Endothelial cell of umbilical vein (primary cell): ENCODE results near the gene MSL2. TPM values are rescaled to one million over a fixed set of nuclear protein-coding genes. Genes with fewer than 3 reads are reported as not detected.

Experiments used
- BruUV-seq: library from RNA; stranded (reverse); fragments of 400-500 nt; replicated peaks from 2 replicates; lab custom pipeline; 2021; lab: Mats Ljungman, UMichigan
- CTCF ChIA-PET: fragments of 300-600, 350-600 bp; sonication (Branson Sonifier 250); formaldehyde crosslinking; loops from one replicate; lab custom pipeline; 2021; ENCODE audit warnings: antibody characterized with exemption, inconsistent platforms; lab: Charles Lee
- POLR2A ChIA-PET: fragments of 300-600, 350-600 bp; sonication (Branson Sonifier 250); formaldehyde crosslinking; loops from one replicate; lab custom pipeline; 2021; ENCODE audit warnings: antibody characterized with exemption, inconsistent platforms; lab: Charles Lee
- DNase-seq: peaks from one replicate; pipeline ENCODE4 v3.0.0-alpha.2; 2011; ENCODE audit warnings: low read depth, low spot score
- FAIRE-seq: peaks from 2 replicates; lab custom pipeline; 2011; peaks lifted over from hg19 to GRCh38; lab: Jason Lieb, UNC
- H2AFZ ChIP-seq: 2 replicates; pipeline ENCODE4 v1.6.0; 2012; ENCODE audit warnings: low read depth, low read length, control low read depth, inconsistent platforms
- H3K27ac ChIP-seq: 2 replicates; pipeline ENCODE4 v1.5.1; 2011; ENCODE audit warnings: low read depth, mild to moderate bottlenecking, control low read depth, low read length, moderate library complexity; ENCODE audit not compliant: insufficient read depth
- H3K27me3 ChIP-seq, 2 experiments: 2 replicates each; pipeline versions ENCODE4 v1.6.0 to v1.6.1; 2011; ENCODE audit warnings: low read length in 2 of 2, mixed read lengths in 1 of 2; ENCODE audit not compliant: control insufficient read depth in 2 of 2, insufficient read depth in 2 of 2
- H3K36me3 ChIP-seq, 2 experiments: 2 replicates in 1 of 2; 3 replicates in 1 of 2; pipeline ENCODE4 v1.5.1; 2011; ENCODE audit warnings: low read length in 2 of 2, mild to moderate bottlenecking in 1 of 2, moderate library complexity in 1 of 2; ENCODE audit not compliant: control insufficient read depth in 2 of 2, insufficient read depth in 2 of 2; ENCODE audit errors: extremely low read depth in 1 of 2
- H3K4me1 ChIP-seq: 3 replicates; pipeline ENCODE4 v1.5.1; 2011; ENCODE audit warnings: mild to moderate bottlenecking, low read length; ENCODE audit not compliant: control insufficient read depth, insufficient read depth; ENCODE audit errors: extremely low read depth
- H3K4me2 ChIP-seq: 2 replicates; pipeline ENCODE4 v1.6.1; 2011; ENCODE audit warnings: low read length, control low read depth, mixed read lengths; ENCODE audit not compliant: insufficient read depth
- H3K4me3 ChIP-seq, 3 experiments: fragments of 200-600 bp in 1 of 3; sonication (generic), shearing (Covaris generic) in 1 of 3; replicated peaks in 1 of 3; 2 replicates each; pipeline ENCODE4 v1.5.1; 2011 to 2016; ENCODE audit warnings: control low read depth in 3 of 3, low read length in 3 of 3, mild to moderate bottlenecking in 2 of 3, inconsistent platforms in 1 of 3, low read depth in 1 of 3, moderate library complexity in 1 of 3; ENCODE audit not compliant: insufficient read depth in 1 of 3
- H3K79me2 ChIP-seq: 2 replicates; pipeline ENCODE4 v1.6.0; 2012; ENCODE audit warnings: low read length, inconsistent platforms; ENCODE audit not compliant: control insufficient read depth, insufficient read depth
- H3K9ac ChIP-seq: replicated peaks from 2 replicates; pipeline ENCODE3; 2011; ENCODE audit warnings: low read length, control low read depth; ENCODE audit not compliant: insufficient read depth; ENCODE audit errors: extremely low read depth
- H3K9me1 ChIP-seq: replicated peaks from 3 replicates; pipeline ENCODE4 v1.6.0; 2011; ENCODE audit warnings: mild to moderate bottlenecking, low read length; ENCODE audit not compliant: control insufficient read depth, insufficient read depth; ENCODE audit errors: extremely low read depth
- H3K9me3 ChIP-seq: replicated peaks from 2 replicates; pipeline ENCODE4 v1.5.1; 2012; ENCODE audit warnings: low read length, inconsistent platforms; ENCODE audit not compliant: control insufficient read depth, insufficient read depth
- H4K20me1 ChIP-seq: replicated peaks from 2 replicates; pipeline ENCODE3; 2011; ENCODE audit warnings: mild to moderate bottlenecking, low read length; ENCODE audit not compliant: control insufficient read depth, insufficient read depth; ENCODE audit errors: extremely low read depth
- EZH2 ChIP-seq: IDR thresholded peaks from 2 replicates; pipeline ENCODE4 v1.6.1; 2012; ENCODE audit warnings: borderline replicate concordance, low read depth, mild to moderate bottlenecking, moderate library complexity, low read length, inconsistent platforms; ENCODE audit not compliant: severe bottlenecking
- FOS ChIP-seq: IDR thresholded peaks from 2 replicates; pipeline ENCODE4 v1.6.1; 2011; ENCODE audit warnings: mild to moderate bottlenecking, low read length, moderate library complexity, borderline replicate concordance; ENCODE audit not compliant: insufficient read depth
- GATA2 ChIP-seq: IDR thresholded peaks from 2 replicates; pipeline ENCODE4 v1.7.0; 2011; ENCODE audit warnings: low read depth, mild to moderate bottlenecking, moderate library complexity, mixed read lengths, low read length; ENCODE audit not compliant: insufficient read length, insufficient read depth
- JUN ChIP-seq: IDR thresholded peaks from 2 replicates; pipeline ENCODE4 v1.6.1; 2011; ENCODE audit warnings: borderline replicate concordance, low read depth; ENCODE audit not compliant: insufficient read length, insufficient read depth
- MAX ChIP-seq: IDR thresholded peaks from 2 replicates; pipeline ENCODE4 v1.6.1; 2011; ENCODE audit not compliant: insufficient read depth, insufficient read length
- MYC ChIP-seq: IDR thresholded peaks from one replicate; pipeline ENCODE4 v1.6.1; 2011; ENCODE audit warnings: mild to moderate bottlenecking, low read depth, low read length
- POLR2A ChIP-seq: IDR thresholded peaks from 2 replicates; pipeline ENCODE4 v1.6.1; 2012; ENCODE audit warnings: low read depth, mild to moderate bottlenecking, control low read depth, low read length
- POLR2AphosphoS5 ChIP-seq: IDR thresholded peaks from 2 replicates; pipeline ENCODE4 v1.6.1; 2012; ENCODE audit warnings: low read depth, mild to moderate bottlenecking, control low read depth, low read length, moderate library complexity; ENCODE audit not compliant: insufficient read depth
- dilution Hi-C: fragments of 300-500 bp; cut with MboI; formaldehyde crosslinking; loops from one replicate; pipeline ENCODE4 v1.15.0; 2019; ENCODE audit warnings: low sequenced_read_pairs; ENCODE audit not compliant: extremely low pct_ligation_motif_present
- intact Hi-C: fragments of 100-400 bp; cut with micrococcal nuclease; formaldehyde crosslinking; loops from one replicate; pipeline ENCODE4 v1.10.0; 2022
- polyA plus RNA-seq, 4 experiments: library from polyadenylated mRNA; depleted of rRNA in 3 of 4; stranded (reverse) in 3 of 4; unstranded in 1 of 4; fragments of >200 nt; gene quantifications; 2 replicates each; pipeline versions ENCODE4 v1.2.1 to v1.2.3, GENCODE V29; 2011 to 2012; ENCODE audit warnings: missing spikeins in 1 of 4
- total RNA-seq: library from RNA; stranded (reverse); gene quantifications from 2 replicates; pipeline ENCODE4 v1.2.3, GENCODE V29; 2021

MSL2 gene
- total and polyA plus RNA-seq, 2 donors (not counting 3 experiments of a cell fraction or from before 2014, with no cell fraction given), result 6.7 to 21.9 TPM

GRCh38 chr3:136177876-136178275 lies 18.3 kb downstream of the MSL2 start:
- H3K36me3 ChIP-seq, result no peaks in the 10 kb centered on the region
- CTCF ChIA-PET, result no interaction called here
- no peak for TF ChIP-seq MAX
- TF ChIP-seq GATA2, result no peak
- no peak for TF ChIP-seq EZH2
- no peak for TF ChIP-seq JUN
- no peak for TF ChIP-seq MYC
- no peak for TF ChIP-seq FOS
- TF ChIP-seq POLR2AphosphoS5, result no peak
- no peak for TF ChIP-seq POLR2A
- dilution Hi-C loops (no loop called here), intact Hi-C loops (no loop called here)
- H3K9me3 ChIP-seq, result no peaks in the 10 kb centered on the region
- H3K9me1 ChIP-seq, result no peaks in the 10 kb centered on the region
- no peak overlapping the region for H3K9ac ChIP-seq
- POLR2A ChIA-PET, result no interaction called here
- no TSS peak for BruUV-seq
- FAIRE-seq (no peak), DNase-seq (no peak)
- H4K20me1 ChIP-seq, result peaks cover 26% of the 10 kb centered on the region
- H3K79me2 ChIP-seq, result peaks cover 99% of the 10 kb centered on the region
- no peak overlapping the region for H2AFZ ChIP-seq
- H3K4me2 ChIP-seq, result no peak overlapping the region
- no peak overlapping the region for H3K4me3 ChIP-seq
- H3K4me1 ChIP-seq, result peaks cover 2% of the 10 kb centered on the region
- H3K27me3 ChIP-seq, result no peaks in the 10 kb centered on the region
- H3K27ac ChIP-seq, result no peak overlapping the region

GRCh38 chr3:136173939-136174490 lies 22.1 kb downstream of the MSL2 start:
- Histone ChIP-seq H2AFZ (no peak overlapping the region), H3K9ac (no peak overlapping the region), H3K27me3 (no peaks in the 10 kb centered on the region), H3K27ac (no peak overlapping the region), H3K9me3 (no peaks in the 10 kb centered on the region), H3K36me3 (no peaks in the 10 kb centered on the region), H3K9me1 (no peaks in the 10 kb centered on the region), H3K4me3 (no peak overlapping the region), H3K4me1 (peaks cover 17% of the 10 kb centered on the region), H3K4me2 (no peak overlapping the region), H4K20me1 (peaks cover 33% of the 10 kb centered on the region), H3K79me2 (peaks cover 100% of the 10 kb centered on the region)
- POLR2A ChIA-PET, result no interaction called here
- BruUV-seq, result no TSS peak
- FAIRE-seq (no peak), DNase-seq (no peak)
- intact Hi-C loops, result no loop called here
- dilution Hi-C loops, result no loop called here
- CTCF ChIA-PET, result no interaction called here
- no peak for TF ChIP-seq EZH2
- no peak for TF ChIP-seq GATA2
- TF ChIP-seq FOS, result no peak
- no peak for TF ChIP-seq POLR2AphosphoS5
- no peak for TF ChIP-seq MYC
